Bronchial epithelial cell (primary cell): ENCODE results near the gene P4HA1. TPM values are rescaled to one million over a fixed set of nuclear protein-coding genes. Genes with fewer than 3 reads are reported as not detected.

Experiments used
- DNase-seq: peaks from one replicate; pipeline ENCODE4 v3.0.0-alpha.2; 2010; ENCODE audit warnings: low read depth
- FAIRE-seq: peaks from 2 replicates; lab custom pipeline; 2011; peaks lifted over from hg19 to GRCh38; lab: Jason Lieb, UNC
- H3K27me3 ChIP-seq: 2 replicates; pipeline ENCODE4 v1.5.1; 2011; ENCODE audit warnings: low read length; ENCODE audit not compliant: control insufficient read depth, insufficient read depth
- H3K36me3 ChIP-seq: 2 replicates; pipeline ENCODE4 v1.5.1; 2011; ENCODE audit warnings: low read length; ENCODE audit not compliant: control insufficient read depth, insufficient read depth
- H3K4me3 ChIP-seq: 2 replicates; pipeline ENCODE4 v1.5.1; 2011; ENCODE audit warnings: mild to moderate bottlenecking, low read depth, low read length, control low read depth
- CTCF ChIP-seq: IDR thresholded peaks from 2 replicates; pipeline ENCODE4 v1.5.1; 2011; ENCODE audit warnings: mild to moderate bottlenecking, moderate library complexity, low read length, control low read depth, inconsistent platforms; ENCODE audit not compliant: insufficient read depth, severe bottlenecking
- total RNA-seq: library from RNA; depleted of rRNA; stranded (reverse); fragments of >200 nt; gene quantifications from 2 replicates; pipeline ENCODE4 v1.2.1, GENCODE V29; 2014

The P4HA1 gene
- total RNA-seq, 1 donor from 2014 or later, result 173 TPM

DNA sequence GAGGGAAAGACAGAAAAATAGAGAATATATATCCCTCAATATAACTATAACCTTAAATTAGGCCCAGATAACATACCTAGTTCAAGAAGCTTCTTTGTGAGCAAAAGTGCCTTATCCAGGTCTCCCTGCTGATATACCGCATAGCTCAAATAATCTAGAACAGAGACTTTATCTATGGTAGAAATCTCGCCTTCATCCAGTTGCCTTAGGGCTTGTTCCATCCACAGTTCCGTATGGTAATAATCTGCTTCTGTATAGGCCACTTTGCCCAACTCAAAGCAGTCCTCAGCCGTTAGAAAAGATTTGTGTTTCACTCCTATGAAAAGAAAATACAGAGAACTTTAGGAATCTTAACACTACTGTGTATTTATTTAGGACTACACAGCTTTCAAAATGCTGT lies 43.4 kb downstream of the P4HA1 start:
- DNase-seq, result no peak
- no peaks in the 10 kb centered on the region for H3K27me3 ChIP-seq
- H3K4me3 ChIP-seq, result no peak overlapping the region
- no peak for FAIRE-seq
- H3K36me3 ChIP-seq, result no peaks in the 10 kb centered on the region
- no peak for TF ChIP-seq CTCF

- Histone ChIP-seq H3K27me3 (no peaks in the 10 kb centered on the region), H3K36me3 (peaks cover 4% of the 10 kb centered on the region), H3K4me3 (no peak overlapping the region)
- DNase-seq, result peak; percentile 96
- FAIRE-seq, result no peak
- no peak for TF ChIP-seq CTCF
Observed at GRCh38 chr10:73044378-73045285, 52.0 kb downstream of the P4HA1 start.

DNA sequence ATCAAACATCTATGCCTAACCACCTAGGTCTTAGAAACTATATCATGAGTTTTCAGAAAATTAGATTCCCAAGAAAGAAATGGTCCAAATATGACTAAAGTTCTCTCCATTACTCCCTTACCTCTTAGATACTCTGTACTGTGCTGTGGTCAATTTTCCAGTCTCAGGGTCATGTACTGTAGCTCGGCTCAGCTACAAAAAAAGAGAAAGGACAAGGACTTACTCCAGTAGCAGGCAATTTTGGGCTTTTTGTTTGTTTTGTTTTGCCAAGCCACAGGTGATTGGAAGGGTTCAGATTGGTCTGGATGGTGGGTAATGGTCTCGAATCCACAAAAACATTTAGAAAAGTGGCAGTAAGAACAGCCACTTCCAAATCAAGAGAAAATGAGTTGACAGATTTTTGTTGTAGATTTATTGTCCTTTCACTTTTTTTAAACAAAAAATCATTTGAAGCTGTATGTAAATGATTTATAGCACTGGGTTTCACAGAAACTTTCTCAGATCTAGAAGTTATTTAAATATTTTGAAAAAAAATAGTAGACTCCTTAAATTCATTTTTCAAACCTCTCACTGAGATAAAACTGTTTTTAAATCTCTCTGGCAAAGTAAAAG lies 52.8 kb downstream of the P4HA1 start:
- DNase-seq (no peak), FAIRE-seq (no peak)
- H3K27me3 ChIP-seq, result no peaks in the 10 kb centered on the region
- H3K36me3 ChIP-seq, result peaks cover 7% of the 10 kb centered on the region
- TF ChIP-seq CTCF, result no peak
- H3K4me3 ChIP-seq, result no peak overlapping the region

DNA sequence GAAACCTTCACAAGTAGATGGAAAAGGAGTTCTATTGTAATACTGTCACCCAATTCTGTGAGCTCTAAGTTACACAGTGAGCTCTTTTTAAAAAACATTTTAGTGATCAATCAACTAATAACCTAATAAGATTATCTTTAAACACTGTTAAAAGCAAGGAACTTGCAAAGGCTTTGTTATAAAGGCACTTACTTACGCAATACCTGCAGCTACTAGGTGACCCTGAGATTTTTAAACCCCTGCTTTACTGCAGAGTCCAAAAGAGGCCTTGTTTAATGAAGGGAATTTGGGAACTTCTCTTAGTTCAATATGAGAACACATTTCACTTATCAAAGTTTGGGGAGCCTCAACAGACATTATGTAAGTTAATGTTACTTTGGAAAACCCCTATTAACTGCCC lies 53.3 kb downstream of the P4HA1 start:
- no peak for DNase-seq
- no peak overlapping the region for H3K4me3 ChIP-seq
- no peak for FAIRE-seq
- no peak for TF ChIP-seq CTCF
- H3K36me3 ChIP-seq, result peaks cover 7% of the 10 kb centered on the region
- H3K27me3 ChIP-seq, result no peaks in the 10 kb centered on the region

DNA sequence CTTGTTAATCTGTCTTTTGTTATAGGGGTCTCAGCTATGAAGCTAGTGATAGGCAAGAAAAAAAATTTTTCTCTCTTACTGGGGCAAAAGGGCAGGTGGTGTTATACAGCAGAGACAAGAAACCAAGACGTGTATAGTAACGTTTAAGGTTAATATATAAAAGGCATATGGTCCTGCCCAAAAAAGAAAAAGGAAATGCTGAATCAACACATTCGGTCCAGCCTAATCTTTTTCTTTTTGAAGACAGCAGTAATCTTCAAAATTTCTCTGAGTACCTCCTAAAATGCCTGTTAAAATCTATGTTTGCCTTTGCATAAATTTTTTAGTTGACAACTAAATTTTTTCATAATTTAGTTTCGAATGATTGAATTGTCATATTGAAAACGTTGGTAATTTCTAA lies 54.5 kb downstream of the P4HA1 start:
- no peak for TF ChIP-seq CTCF
- peaks cover 7% of the 10 kb centered on the region for H3K36me3 ChIP-seq
- no peak for DNase-seq
- H3K4me3 ChIP-seq, result no peak overlapping the region
- no peaks in the 10 kb centered on the region for H3K27me3 ChIP-seq
- no peak for FAIRE-seq
